Endothelial cell of umbilical vein (primary cell): ENCODE results near the gene TENT4A. TPM values are rescaled to one million over a fixed set of nuclear protein-coding genes. Genes with fewer than 3 reads are reported as not detected.

Experiments
- BruUV-seq: library from RNA; stranded (reverse); fragments of 400-500 nt; replicated peaks from 2 replicates; lab custom pipeline; 2021; lab: Mats Ljungman, UMichigan
- CTCF ChIA-PET: fragments of 300-600, 350-600 bp; sonication (Branson Sonifier 250); formaldehyde crosslinking; loops from one replicate; lab custom pipeline; 2021; ENCODE audit warnings: antibody characterized with exemption, inconsistent platforms; lab: Charles Lee
- POLR2A ChIA-PET: fragments of 300-600, 350-600 bp; sonication (Branson Sonifier 250); formaldehyde crosslinking; loops from one replicate; lab custom pipeline; 2021; ENCODE audit warnings: antibody characterized with exemption, inconsistent platforms; lab: Charles Lee
- DNase-seq: peaks from one replicate; pipeline ENCODE4 v3.0.0-alpha.2; 2011; ENCODE audit warnings: low read depth, low spot score
- FAIRE-seq: peaks from 2 replicates; lab custom pipeline; 2011; peaks lifted over from hg19 to GRCh38; lab: Jason Lieb, UNC
- H2AFZ ChIP-seq: 2 replicates; pipeline ENCODE4 v1.6.0; 2012; ENCODE audit warnings: low read depth, low read length, control low read depth, inconsistent platforms
- H3K27ac ChIP-seq: 2 replicates; pipeline ENCODE4 v1.5.1; 2011; ENCODE audit warnings: low read depth, mild to moderate bottlenecking, control low read depth, low read length, moderate library complexity; ENCODE audit not compliant: insufficient read depth
- H3K27me3 ChIP-seq, 2 experiments: 2 replicates each; pipeline versions ENCODE4 v1.6.0 to v1.6.1; 2011; ENCODE audit warnings: low read length in 2 of 2, mixed read lengths in 1 of 2; ENCODE audit not compliant: control insufficient read depth in 2 of 2, insufficient read depth in 2 of 2
- H3K36me3 ChIP-seq, 2 experiments: 2 replicates in 1 of 2; 3 replicates in 1 of 2; pipeline ENCODE4 v1.5.1; 2011; ENCODE audit warnings: low read length in 2 of 2, mild to moderate bottlenecking in 1 of 2, moderate library complexity in 1 of 2; ENCODE audit not compliant: control insufficient read depth in 2 of 2, insufficient read depth in 2 of 2; ENCODE audit errors: extremely low read depth in 1 of 2
- H3K4me1 ChIP-seq: 3 replicates; pipeline ENCODE4 v1.5.1; 2011; ENCODE audit warnings: mild to moderate bottlenecking, low read length; ENCODE audit not compliant: control insufficient read depth, insufficient read depth; ENCODE audit errors: extremely low read depth
- H3K4me2 ChIP-seq: 2 replicates; pipeline ENCODE4 v1.6.1; 2011; ENCODE audit warnings: low read length, control low read depth, mixed read lengths; ENCODE audit not compliant: insufficient read depth
- H3K4me3 ChIP-seq, 3 experiments: fragments of 200-600 bp in 1 of 3; sonication (generic), shearing (Covaris generic) in 1 of 3; replicated peaks in 1 of 3; 2 replicates each; pipeline ENCODE4 v1.5.1; 2011 to 2016; ENCODE audit warnings: control low read depth in 3 of 3, low read length in 3 of 3, mild to moderate bottlenecking in 2 of 3, inconsistent platforms in 1 of 3, low read depth in 1 of 3, moderate library complexity in 1 of 3; ENCODE audit not compliant: insufficient read depth in 1 of 3
- H3K79me2 ChIP-seq: 2 replicates; pipeline ENCODE4 v1.6.0; 2012; ENCODE audit warnings: low read length, inconsistent platforms; ENCODE audit not compliant: control insufficient read depth, insufficient read depth
- H3K9ac ChIP-seq: replicated peaks from 2 replicates; pipeline ENCODE3; 2011; ENCODE audit warnings: low read length, control low read depth; ENCODE audit not compliant: insufficient read depth; ENCODE audit errors: extremely low read depth
- H3K9me1 ChIP-seq: replicated peaks from 3 replicates; pipeline ENCODE4 v1.6.0; 2011; ENCODE audit warnings: mild to moderate bottlenecking, low read length; ENCODE audit not compliant: control insufficient read depth, insufficient read depth; ENCODE audit errors: extremely low read depth
- H3K9me3 ChIP-seq: replicated peaks from 2 replicates; pipeline ENCODE4 v1.5.1; 2012; ENCODE audit warnings: low read length, inconsistent platforms; ENCODE audit not compliant: control insufficient read depth, insufficient read depth
- H4K20me1 ChIP-seq: replicated peaks from 2 replicates; pipeline ENCODE3; 2011; ENCODE audit warnings: mild to moderate bottlenecking, low read length; ENCODE audit not compliant: control insufficient read depth, insufficient read depth; ENCODE audit errors: extremely low read depth
- GATA2 ChIP-seq: IDR thresholded peaks from 2 replicates; pipeline ENCODE4 v1.7.0; 2011; ENCODE audit warnings: low read depth, mild to moderate bottlenecking, moderate library complexity, mixed read lengths, low read length; ENCODE audit not compliant: insufficient read length, insufficient read depth
- MYC ChIP-seq: IDR thresholded peaks from one replicate; pipeline ENCODE4 v1.6.1; 2011; ENCODE audit warnings: mild to moderate bottlenecking, low read depth, low read length
- POLR2A ChIP-seq: IDR thresholded peaks from 2 replicates; pipeline ENCODE4 v1.6.1; 2012; ENCODE audit warnings: low read depth, mild to moderate bottlenecking, control low read depth, low read length
- dilution Hi-C: fragments of 300-500 bp; cut with MboI; formaldehyde crosslinking; loops from one replicate; pipeline ENCODE4 v1.15.0; 2019; ENCODE audit warnings: low sequenced_read_pairs; ENCODE audit not compliant: extremely low pct_ligation_motif_present
- intact Hi-C: fragments of 100-400 bp; cut with micrococcal nuclease; formaldehyde crosslinking; loops from one replicate; pipeline ENCODE4 v1.10.0; 2022
- polyA plus RNA-seq, 4 experiments: library from polyadenylated mRNA; depleted of rRNA in 3 of 4; stranded (reverse) in 3 of 4; unstranded in 1 of 4; fragments of >200 nt; gene quantifications; 2 replicates each; pipeline versions ENCODE4 v1.2.1 to v1.2.3, GENCODE V29; 2011 to 2012; ENCODE audit warnings: missing spikeins in 1 of 4
- total RNA-seq: library from RNA; stranded (reverse); gene quantifications from 2 replicates; pipeline ENCODE4 v1.2.3, GENCODE V29; 2021
- TF ChIP-seq, protein P1 (sequence below): IDR thresholded peaks from 2 replicates; pipeline ENCODE4 v1.6.1; 2011; ENCODE audit not compliant: insufficient read depth, insufficient read length
- TF ChIP-seq, protein P2 (sequence below), 2 donors: IDR thresholded peaks; 1 replicate in 1 of 2; 2 replicates in 1 of 2; pipeline ENCODE4 v1.5.1; 2011; ENCODE audit warnings: low read length in 2 of 2, mild to moderate bottlenecking in 2 of 2, moderate library complexity in 2 of 2, control low read depth in 1 of 2, inconsistent platforms in 1 of 2, low read depth in 1 of 2; ENCODE audit not compliant: insufficient read depth in 1 of 2; ENCODE audit errors: extremely low read depth in 1 of 2

The TENT4A gene
- total and polyA plus RNA-seq, 2 donors (not counting 3 experiments of a cell fraction or from before 2014, with no cell fraction given): 10.2 to 35.4 TPM

DNA sequence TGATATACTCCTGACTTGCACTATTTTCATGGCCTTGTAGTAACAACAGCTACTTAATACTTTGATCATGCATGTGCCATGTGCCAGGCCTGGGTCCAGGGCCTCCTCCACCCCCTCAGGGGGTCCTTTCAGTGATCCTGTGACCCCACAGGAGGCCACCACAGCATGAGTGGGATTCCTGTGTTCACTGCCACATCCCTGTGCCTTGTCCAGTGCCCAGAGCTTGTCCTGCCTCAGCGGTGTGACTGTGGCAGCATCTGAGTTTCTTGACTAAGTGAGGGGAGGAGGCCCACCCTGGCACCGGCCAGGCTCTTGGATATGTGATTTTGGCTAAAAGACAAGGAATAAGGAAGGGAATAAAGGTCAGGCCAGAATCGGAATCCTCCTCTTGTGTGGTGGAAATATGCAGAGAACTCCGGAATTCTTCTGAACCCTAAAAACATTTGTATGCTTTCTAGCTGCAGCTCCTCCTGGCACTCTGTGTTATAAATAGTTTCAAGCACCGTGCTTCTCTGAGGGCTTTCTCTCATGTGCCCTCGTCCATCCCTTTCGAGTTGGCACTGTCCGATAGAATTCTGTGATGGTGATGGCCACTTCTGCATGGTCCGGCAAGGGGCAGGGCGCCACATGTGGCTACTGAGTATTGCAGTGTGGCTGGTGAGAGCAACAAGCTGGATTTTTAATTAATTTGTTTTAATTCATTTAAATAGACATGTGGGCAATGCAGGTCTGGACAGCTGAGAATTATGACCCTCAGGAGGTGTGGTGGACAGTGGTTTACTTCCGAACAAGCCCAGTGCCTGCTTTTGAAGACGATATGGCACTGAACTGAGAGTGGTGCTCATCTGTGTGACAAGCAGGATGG lies 31.8 kb downstream of the TENT4A start:
- dilution Hi-C loops: loop anchor here (25.0 kb wide), 1 partner anchor 108 kb away; the partner anchor contains the start of genes NSUN2 and SRD5A1
- intact Hi-C loops: loop anchor here (1.0 to 10.0 kb wide), 3 partner anchors 33 to 1250 kb away; partner anchors contain the start of genes NSUN2 and SRD5A1
- Histone ChIP-seq H3K9me3 (no peaks in the 10 kb centered on the region), H3K27ac (no peak overlapping the region), H3K4me1 (no peaks in the 10 kb centered on the region), H4K20me1 (no peaks in the 10 kb centered on the region), H3K9ac (no peak overlapping the region), H2AFZ (no peak overlapping the region), H3K4me3 (no peak overlapping the region), H3K79me2 (peaks cover 52% of the 10 kb centered on the region), H3K9me1 (no peaks in the 10 kb centered on the region), H3K4me2 (no peak overlapping the region), H3K36me3 (peaks cover 4 to 20% of the 10 kb centered on the region in 2 experiments), H3K27me3 (no peaks in the 10 kb centered on the region)
- DNase-seq: no peak
- CTCF ChIA-PET: interaction anchor here (0.6 to 2.9 kb wide), 39 partner anchors 9 to 1255 kb away, joined by 3 to 59 read pairs (median 4); partner anchors contain the start of genes MED10, NSUN2, SRD5A1 and TENT4A
- no peak for FAIRE-seq
- TF ChIP-seq MYC (no peak), GATA2 (no peak), POLR2A (no peak)
- TF ChIP-seq, protein P1, sequence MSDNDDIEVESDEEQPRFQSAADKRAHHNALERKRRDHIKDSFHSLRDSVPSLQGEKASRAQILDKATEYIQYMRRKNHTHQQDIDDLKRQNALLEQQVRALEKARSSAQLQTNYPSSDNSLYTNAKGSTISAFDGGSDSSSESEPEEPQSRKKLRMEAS: no peak
- no TSS peak for BruUV-seq
- POLR2A ChIA-PET: interaction anchor here (0.6 kb wide), 1 partner anchor 93 kb away, joined by 8 read pairs; no protein-coding TSS in a partner anchor

DNA sequence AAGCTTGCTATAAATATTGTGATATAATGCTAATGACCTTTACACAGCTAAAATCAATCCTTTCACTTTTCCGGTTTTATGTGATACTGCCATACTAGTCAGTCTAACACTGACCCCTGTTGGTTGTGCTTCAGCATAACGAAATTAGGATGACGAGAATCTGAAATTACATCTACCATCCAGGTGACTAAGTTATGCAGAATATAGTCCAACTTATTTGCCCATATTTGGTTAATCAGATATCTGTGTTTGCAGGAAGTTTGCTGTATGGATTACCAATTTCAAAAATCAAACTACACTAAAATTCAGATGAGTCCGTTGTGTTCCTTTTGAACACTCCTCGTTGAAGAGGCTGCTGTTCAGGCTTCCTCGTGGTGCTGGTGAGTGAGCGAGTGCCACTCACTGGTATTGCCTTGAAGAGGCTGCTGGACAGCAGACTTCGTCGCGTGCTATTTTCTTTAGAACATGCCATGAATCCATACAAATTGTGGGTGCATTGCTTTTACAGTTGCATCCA lies 32.5 kb downstream of the TENT4A start:
- TF ChIP-seq, protein P1: no peak
- TF ChIP-seq, protein P2, sequence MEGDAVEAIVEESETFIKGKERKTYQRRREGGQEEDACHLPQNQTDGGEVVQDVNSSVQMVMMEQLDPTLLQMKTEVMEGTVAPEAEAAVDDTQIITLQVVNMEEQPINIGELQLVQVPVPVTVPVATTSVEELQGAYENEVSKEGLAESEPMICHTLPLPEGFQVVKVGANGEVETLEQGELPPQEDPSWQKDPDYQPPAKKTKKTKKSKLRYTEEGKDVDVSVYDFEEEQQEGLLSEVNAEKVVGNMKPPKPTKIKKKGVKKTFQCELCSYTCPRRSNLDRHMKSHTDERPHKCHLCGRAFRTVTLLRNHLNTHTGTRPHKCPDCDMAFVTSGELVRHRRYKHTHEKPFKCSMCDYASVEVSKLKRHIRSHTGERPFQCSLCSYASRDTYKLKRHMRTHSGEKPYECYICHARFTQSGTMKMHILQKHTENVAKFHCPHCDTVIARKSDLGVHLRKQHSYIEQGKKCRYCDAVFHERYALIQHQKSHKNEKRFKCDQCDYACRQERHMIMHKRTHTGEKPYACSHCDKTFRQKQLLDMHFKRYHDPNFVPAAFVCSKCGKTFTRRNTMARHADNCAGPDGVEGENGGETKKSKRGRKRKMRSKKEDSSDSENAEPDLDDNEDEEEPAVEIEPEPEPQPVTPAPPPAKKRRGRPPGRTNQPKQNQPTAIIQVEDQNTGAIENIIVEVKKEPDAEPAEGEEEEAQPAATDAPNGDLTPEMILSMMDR (IDR thresholded peaks at IDR 0.05; ENCODE audit: extremely low read depth in 1 of 2, insufficient read depth in 1 of 2, low read depth in 1 of 2, low read length in 2 of 2): peak; percentile 61 to 65
- ChIA-PET POLR2A (interaction anchor here (0.6 kb wide), 1 partner anchor 93 kb away, joined by 8 read pairs; no protein-coding TSS in a partner anchor), CTCF (interaction anchor here (0.6 to 2.9 kb wide), 37 partner anchors 9 to 1255 kb away, joined by 3 to 59 read pairs (median 4); partner anchors contain the start of genes MED10, NSUN2, SRD5A1 and TENT4A)
- no TSS peak for BruUV-seq
- FAIRE-seq: peak; percentile 67
- no peaks in the 10 kb centered on the region for H3K9me3 ChIP-seq
- H3K27me3 ChIP-seq: no peaks in the 10 kb centered on the region
- H3K27ac ChIP-seq: no peak overlapping the region
- H3K36me3 ChIP-seq: peaks cover 3 to 17% of the 10 kb centered on the region in 2 experiments
- H3K9me1 ChIP-seq: no peaks in the 10 kb centered on the region
- H3K79me2 ChIP-seq: peaks cover 47% of the 10 kb centered on the region
- dilution Hi-C loops: loop anchor here (25.0 kb wide), 1 partner anchor 108 kb away; the partner anchor contains the start of genes NSUN2 and SRD5A1
- no peak overlapping the region for H3K4me2 ChIP-seq
- no peak overlapping the region for H3K4me3 ChIP-seq
- H3K4me1 ChIP-seq: no peaks in the 10 kb centered on the region
- intact Hi-C loops: loop anchor here (1.0 to 10.0 kb wide), 3 partner anchors 33 to 1251 kb away; partner anchors contain the start of genes NSUN2 and SRD5A1
- H3K9ac ChIP-seq: no peak overlapping the region
- DNase-seq: peak; percentile 70
- H2AFZ ChIP-seq: no peak overlapping the region
- H4K20me1 ChIP-seq: no peaks in the 10 kb centered on the region
